T-cell (primary cell): Measurements from ENCODE around the gene ZYG11B. TPM values are rescaled to one million over a fixed set of nuclear protein-coding genes. Genes with fewer than 3 reads are reported as not detected.
"Not testable (repeated sequence)": the region's sequence is repeated elsewhere in the genome, so short reads cannot be mapped to it uniquely, and the experiment has no call there.

Source experiments
- ATAC-seq, 4 experiments: fragments of 200-7000 bp in 3 of 4; fragments of 150-1000 bp in 1 of 4; cut with Tn5 transposase; replicated peaks in 1 of 4; 1 replicate in 3 of 4; 2 replicates in 1 of 4; pipeline ENCODE4 v1.10.0; 2021; ENCODE audit warnings: moderate library complexity in 3 of 4, mild to moderate bottlenecking in 2 of 4, moderate number of reproducible peaks in 1 of 4
- CTCF ChIA-PET, 2 donors: fragments of 300-600 bp; sonication (Branson Sonifier 250); formaldehyde crosslinking; loops; one replicate each; lab custom pipeline; 2022; ENCODE audit warnings: antibody characterized with exemption in 2 of 2; lab: Charles Lee
- POLR2A ChIA-PET, 2 donors: fragments of 300-600 bp; sonication (Branson Sonifier 250); formaldehyde crosslinking; loops; one replicate each; lab custom pipeline; 2022; ENCODE audit warnings: antibody characterized with exemption in 2 of 2; lab: Charles Lee
- DNase-seq, 35 experiments: peaks; one replicate each; pipeline versions ENCODE4 v3.0.0 to v3.0.0-alpha.2; 2013 to 2023
- H3K27ac ChIP-seq: one replicate; pipeline ENCODE4 v1.5.1; 2013; ENCODE audit warnings: low read length
- H3K27me3 ChIP-seq, 2 experiments: replicated peaks in 1 of 2; 1 replicate in 1 of 2; 2 replicates in 1 of 2; pipeline versions ENCODE4 v1.6.1 to v1.7.0; 2013; ENCODE audit warnings: low read length in 1 of 2, mixed read lengths in 1 of 2; ENCODE audit not compliant: control insufficient read depth in 2 of 2, insufficient read depth in 2 of 2; ENCODE audit errors: extremely low read depth in 1 of 2
- H3K36me3 ChIP-seq, 2 donors: 1 replicate in 1 of 2; 2 replicates in 1 of 2; pipeline versions ENCODE4 v1.6.1 to v1.7.0; 2013; ENCODE audit warnings: low read length in 1 of 2; ENCODE audit not compliant: control insufficient read depth in 2 of 2, insufficient read depth in 1 of 2; ENCODE audit errors: extremely low read depth in 1 of 2
- H3K4me1 ChIP-seq, 2 experiments: 1 replicate in 1 of 2; 2 replicates in 1 of 2; pipeline versions ENCODE4 v1.6.1 to v1.7.0; 2013; ENCODE audit warnings: low read length in 2 of 2, mixed read lengths in 1 of 2; ENCODE audit not compliant: insufficient read depth in 2 of 2, control insufficient read depth in 1 of 2; ENCODE audit errors: extremely low read depth in 1 of 2
- H3K4me3 ChIP-seq, 2 donors: 1 replicate in 1 of 2; 2 replicates in 1 of 2; pipeline versions ENCODE4 v1.5.1 to v1.7.0; 2013; ENCODE audit warnings: mild to moderate bottlenecking in 2 of 2, low read length in 1 of 2, moderate library complexity in 1 of 2; ENCODE audit not compliant: control insufficient read depth in 1 of 2; ENCODE audit errors: extremely low read depth in 1 of 2
- H3K9me3 ChIP-seq: 2 replicates; pipeline ENCODE4 v1.7.0; 2013
- H3K27ac Mint-ChIP-seq, 2 donors: one replicate each; pipeline ENCODE4 v1.8.0; 2020 to 2021; ENCODE audit warnings: mild to moderate bottlenecking in 2 of 2, mixed read lengths in 2 of 2
- H3K27me3 Mint-ChIP-seq, 2 donors: one replicate each; pipeline ENCODE4 v1.8.0; 2021 to 2022; ENCODE audit warnings: mixed read lengths in 2 of 2
- H3K36me3 Mint-ChIP-seq: one replicate; pipeline ENCODE4 v1.8.0; 2021; ENCODE audit warnings: mixed read lengths
- H3K4me1 Mint-ChIP-seq, 3 donors: one replicate each; pipeline ENCODE4 v1.8.0; 2020 to 2022; ENCODE audit warnings: mixed read lengths in 3 of 3, mild to moderate bottlenecking in 1 of 3
- H3K4me3 Mint-ChIP-seq, 3 donors: one replicate each; pipeline ENCODE4 v1.8.0; 2020 to 2022; ENCODE audit warnings: mild to moderate bottlenecking in 3 of 3, mixed read lengths in 3 of 3, moderate library complexity in 3 of 3
- H3K9me3 Mint-ChIP-seq, 3 donors: one replicate each; pipeline ENCODE4 v1.8.0; 2020 to 2022; ENCODE audit warnings: mixed read lengths in 3 of 3
- WGBS: methylation state at CpG from one replicate; pipeline ENCODE4 v1.1.5; 2013; ENCODE audit warnings: missing lambda C conversion rate; ENCODE audit not compliant: insufficient coverage; 5-methylcytosine and 5-hydroxymethylcytosine counted together
- total RNA-seq, 35 experiments: library from RNA in 6 of 35; stranded (reverse) in 6 of 35; fragments of 120-200 nt in 1 of 35; gene quantifications; one replicate each; pipeline versions ENCODE4 v1.2.1 to v1.2.4 and lab custom pipeline; 2013 to 2026

ZYG11B gene
- total RNA-seq, 5 donors from 2014 or later (not counting 1 experiment from before 2014, with no cell fraction given): 16.6 to 22.2 (median 20.1) TPM

GRCh38 chr1:52771384-52771783 is 45.1 kb downstream of the ZYG11B start:
- H3K9me3 Mint-ChIP-seq: no peaks in the 10 kb centered on the region
- CTCF ChIA-PET: no interaction called here
- Histone ChIP-seq H3K27ac (no peak overlapping the region), H3K36me3 (peaks cover 3 to 18% of the 10 kb centered on the region in 2 donors), H3K4me3 (no peak overlapping the region), H3K27me3 (no peaks in the 10 kb centered on the region), H3K9me3 (no peaks in the 10 kb centered on the region), H3K4me1 (no peaks in the 10 kb centered on the region)
- POLR2A ChIA-PET: no interaction called here
- no peak for DNase-seq
- H3K36me3 Mint-ChIP-seq: peaks cover 42% of the 10 kb centered on the region
- H3K27ac Mint-ChIP-seq: no peak overlapping the region
- no peak overlapping the region for H3K4me3 Mint-ChIP-seq
- no peaks in the 10 kb centered on the region for H3K27me3 Mint-ChIP-seq
- 93% methylated on average over 2 of the region's 7 CpGs for WGBS
- H3K4me1 Mint-ChIP-seq: peaks cover 19 to 26% (median 25%) of the 10 kb centered on the region in 3 donors
- ATAC-seq: no peak

- DNase-seq: no peak
- Mint-ChIP-seq H3K4me1 (no peaks in the 10 kb centered on the region), H3K27me3 (no peaks in the 10 kb centered on the region), H3K36me3 (peaks cover 45% of the 10 kb centered on the region), H3K9me3 (no peaks in the 10 kb centered on the region), H3K27ac (no peak overlapping the region), H3K4me3 (no peak overlapping the region)
- 100% methylated on average over 1 of the region's 4 CpGs for WGBS
- CTCF ChIA-PET: no interaction called here
- H3K27ac ChIP-seq: no peak overlapping the region
- no peak overlapping the region for H3K4me3 ChIP-seq
- H3K9me3 ChIP-seq: no peaks in the 10 kb centered on the region
- peaks cover 2 to 36% of the 10 kb centered on the region in 2 donors for H3K36me3 ChIP-seq
- H3K4me1 ChIP-seq: no peaks in the 10 kb centered on the region
- H3K27me3 ChIP-seq: no peaks in the 10 kb centered on the region
- POLR2A ChIA-PET: interaction anchor here in 1 of 2 donors (0.7 kb wide), 1 partner anchor 11 kb away, joined by 6 read pairs; no protein-coding TSS in a partner anchor
- ATAC-seq: no peak
These were observed 59.9 kb downstream of the ZYG11B start for GRCh38 chr1:52786148-52786547.

DNA sequence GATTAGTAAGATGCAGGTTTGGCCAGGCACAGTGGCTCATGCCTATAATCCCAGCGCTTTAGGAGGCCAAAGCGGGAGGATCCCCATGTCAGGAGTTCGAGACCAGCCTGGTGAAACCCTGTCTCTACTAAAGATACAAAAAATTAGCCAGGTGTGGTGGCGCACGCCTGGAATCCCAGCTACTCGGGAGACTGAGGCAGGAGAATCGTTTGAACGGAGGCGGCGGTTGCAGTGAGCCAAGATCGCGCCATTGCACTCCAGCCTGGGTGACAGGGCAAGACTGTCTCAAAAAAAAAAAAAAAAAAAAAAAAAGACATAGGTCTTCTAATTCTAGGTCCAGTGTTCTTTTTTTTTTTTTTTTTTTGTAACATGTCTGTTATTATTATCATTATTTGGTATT is 64.2 kb downstream of the ZYG11B start:
- peaks cover 0 to 25% of the 10 kb centered on the region in 2 donors for H3K36me3 ChIP-seq
- H3K4me1 Mint-ChIP-seq, H3K9me3 ChIP-seq, H3K27ac Mint-ChIP-seq, H3K4me1 ChIP-seq, H3K4me3 ChIP-seq, CTCF ChIA-PET, H3K27me3 Mint-ChIP-seq, H3K27me3 ChIP-seq, H3K9me3 Mint-ChIP-seq, DNase-seq, H3K4me3 Mint-ChIP-seq, H3K27ac ChIP-seq, ATAC-seq: not testable (repeated sequence)
- 91% methylated on average over 6 of the region's 12 CpGs for WGBS
- peaks cover 49% of the 10 kb centered on the region for H3K36me3 Mint-ChIP-seq
- POLR2A ChIA-PET: interaction anchor here in 1 of 2 donors (0.6 to 0.7 kb wide), 2 partner anchors 52 to 448 kb away, joined by 3 to 4 read pairs; no protein-coding TSS in a partner anchor

GRCh38 chr1:52792036-52792435 is 65.8 kb downstream of the ZYG11B start:
- CTCF ChIA-PET: no interaction called here
- Mint-ChIP-seq H3K27me3 (no peaks in the 10 kb centered on the region), H3K27ac (no peak overlapping the region), H3K4me1 (no peaks in the 10 kb centered on the region), H3K9me3 (no peaks in the 10 kb centered on the region), H3K4me3 (no peak overlapping the region), H3K36me3 (peaks cover 49% of the 10 kb centered on the region)
- 29% methylated on average over 1 of the region's 1 CpG for WGBS
- Histone ChIP-seq H3K36me3 (peaks cover 0 to 15% of the 10 kb centered on the region in 2 donors), H3K9me3 (no peaks in the 10 kb centered on the region), H3K4me3 (no peak overlapping the region), H3K27ac (no peak overlapping the region), H3K4me1 (no peaks in the 10 kb centered on the region), H3K27me3 (no peaks in the 10 kb centered on the region)
- POLR2A ChIA-PET: no interaction called here
- no peak for DNase-seq
- no peak for ATAC-seq

DNA sequence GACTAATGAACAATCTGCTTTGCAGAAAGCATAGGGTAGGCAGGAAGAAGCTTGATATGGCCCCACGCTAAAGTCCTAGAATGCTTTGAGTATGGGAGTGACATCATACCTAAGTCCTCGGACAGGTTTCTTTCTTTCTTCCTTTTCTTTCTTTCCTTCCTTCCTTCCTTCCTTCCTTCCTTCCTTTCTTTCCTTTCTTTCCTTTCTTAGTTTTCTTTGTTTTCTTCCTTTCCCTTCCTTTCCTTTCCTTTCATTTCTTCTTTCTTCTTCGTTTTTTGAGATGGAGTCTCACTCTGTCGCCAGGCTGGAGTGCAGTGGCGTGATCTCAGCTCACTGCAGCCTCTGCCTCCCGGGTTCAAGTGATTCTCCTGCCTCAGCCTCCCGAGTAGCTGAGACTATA is 67.5 kb downstream of the ZYG11B start:
- H3K9me3 Mint-ChIP-seq, H3K27me3 ChIP-seq, H3K4me3 ChIP-seq, CTCF ChIA-PET, ATAC-seq, H3K4me1 Mint-ChIP-seq, H3K27ac ChIP-seq, DNase-seq, H3K9me3 ChIP-seq, POLR2A ChIA-PET, H3K27ac Mint-ChIP-seq, H3K4me1 ChIP-seq, H3K27me3 Mint-ChIP-seq, H3K4me3 Mint-ChIP-seq: not testable (repeated sequence)
- peaks cover 39% of the 10 kb centered on the region for H3K36me3 Mint-ChIP-seq
- H3K36me3 ChIP-seq: peaks cover 0 to 15% of the 10 kb centered on the region in 2 donors
- WGBS: 92% methylated on average over 2 of the region's 7 CpGs

- no peaks in the 10 kb centered on the region for H3K4me1 Mint-ChIP-seq
- peaks cover 32% of the 10 kb centered on the region for H3K36me3 Mint-ChIP-seq
- H3K27me3 Mint-ChIP-seq: no peaks in the 10 kb centered on the region
- no peak overlapping the region for H3K27ac Mint-ChIP-seq
- Histone ChIP-seq H3K4me3 (no peak overlapping the region), H3K4me1 (no peaks in the 10 kb centered on the region), H3K9me3 (no peaks in the 10 kb centered on the region), H3K27ac (no peak overlapping the region), H3K36me3 (peaks cover 0 to 16% of the 10 kb centered on the region in 2 donors), H3K27me3 (no peaks in the 10 kb centered on the region)
- CTCF ChIA-PET: no interaction called here
- no peak overlapping the region for H3K4me3 Mint-ChIP-seq
- ATAC-seq (no peak), DNase-seq (no peak)
- POLR2A ChIA-PET: no interaction called here
- 100% methylated on average over 1 of the region's 3 CpGs for WGBS
- H3K9me3 Mint-ChIP-seq: no peaks in the 10 kb centered on the region
These were observed 69.2 kb downstream of the ZYG11B start for GRCh38 chr1:52795464-52795863.

GRCh38 chr1:52798331-52798730 is 72.1 kb downstream of the ZYG11B start:
- no peaks in the 10 kb centered on the region for H3K27me3 ChIP-seq
- ChIA-PET POLR2A (no interaction called here), CTCF (no interaction called here)
- peaks cover 0 to 15% of the 10 kb centered on the region in 2 donors for H3K36me3 ChIP-seq
- H3K9me3 Mint-ChIP-seq: no peaks in the 10 kb centered on the region
- H3K4me1 ChIP-seq: no peaks in the 10 kb centered on the region
- H3K27ac ChIP-seq: no peak overlapping the region
- DNase-seq: no peak
- WGBS: no CpG with 5 or more reads among the region's 3 CpGs
- H3K27ac Mint-ChIP-seq: no peak overlapping the region
- no peak for ATAC-seq
- H3K4me1 Mint-ChIP-seq: no peaks in the 10 kb centered on the region
- peaks cover 26% of the 10 kb centered on the region for H3K36me3 Mint-ChIP-seq
- H3K4me3 Mint-ChIP-seq: no peak overlapping the region
- no peak overlapping the region for H3K4me3 ChIP-seq
- no peaks in the 10 kb centered on the region for H3K27me3 Mint-ChIP-seq
- H3K9me3 ChIP-seq: no peaks in the 10 kb centered on the region
